OCI-LY1 (cell line): Measurements from ENCODE around the gene ERICH3.

ENCODE experiments used
- H2AFZ ChIP-seq: fragments of 200-600 bp; sonication (generic), shearing (Covaris generic); 2 replicates; pipeline ENCODE4 v1.6.0; 2014; ENCODE audit warnings: antibody characterized with exemption, mild to moderate bottlenecking, low read length
- H3F3A ChIP-seq: fragments of 200-600 bp; sonication (generic), shearing (Covaris generic); 2 replicates; pipeline ENCODE4 v1.6.0; 2014; ENCODE audit warnings: mild to moderate bottlenecking, antibody characterized with exemption, low read length, moderate library complexity; ENCODE audit not compliant: insufficient read depth
- H3K27ac ChIP-seq: fragments of 200-600 bp; sonication (generic); 2 replicates; pipeline ENCODE4 v1.5.1; 2014; ENCODE audit warnings: low read length, mixed run types, mild to moderate bottlenecking, low read depth; ENCODE audit not compliant: poor library complexity, severe bottlenecking
- H3K27me3 ChIP-seq: fragments of 200-600 bp; sonication (generic); 2 replicates; pipeline ENCODE4 v1.6.0; 2014; ENCODE audit warnings: antibody characterized with exemption, mild to moderate bottlenecking, low read length, moderate library complexity; ENCODE audit not compliant: insufficient read depth
- H3K36me3 ChIP-seq: fragments of 200-600 bp; sonication (generic); 2 replicates; pipeline ENCODE4 v1.6.1; 2014; ENCODE audit warnings: mild to moderate bottlenecking, antibody characterized with exemption, low read length, moderate library complexity, mixed read lengths; ENCODE audit not compliant: insufficient read depth
- H3K4me1 ChIP-seq: fragments of 200-600 bp; sonication (generic); 2 replicates; pipeline ENCODE4 v1.5.1; 2014; ENCODE audit warnings: mild to moderate bottlenecking, low read length, moderate library complexity; ENCODE audit not compliant: insufficient read depth, severe bottlenecking
- H3K4me2 ChIP-seq: fragments of 200-600 bp; sonication (generic), shearing (Covaris generic); 2 replicates; pipeline ENCODE4 v1.6.1; 2014; ENCODE audit warnings: low read length
- H3K4me3 ChIP-seq: fragments of 200-600 bp; sonication (generic); 2 replicates; pipeline ENCODE4 v1.5.1; 2014; ENCODE audit warnings: low read length, low read depth, mild to moderate bottlenecking, mixed read lengths; ENCODE audit not compliant: poor library complexity, severe bottlenecking
- H3K79me2 ChIP-seq: fragments of 200-600 bp; shearing (Covaris generic); 2 replicates; pipeline ENCODE4 v1.6.1; 2016; ENCODE audit warnings: mixed run types, low read length, mixed read lengths; ENCODE audit not compliant: insufficient read depth
- H3K9ac ChIP-seq: fragments of 200-600 bp; sonication (generic), shearing (Covaris generic); 2 replicates; pipeline ENCODE4 v1.6.1; 2014; ENCODE audit warnings: mild to moderate bottlenecking, low read length, mixed read lengths
- H3K9me2 ChIP-seq: fragments of 200-600 bp; sonication (generic), shearing (Covaris generic); 2 replicates; pipeline ENCODE4 v1.6.1; 2014; ENCODE audit warnings: low read depth, mild to moderate bottlenecking, low read length, mixed read lengths
- H3K9me3 ChIP-seq: fragments of 200-600 bp; shearing (Covaris generic); 2 replicates; pipeline ENCODE4 v1.6.1; 2014; ENCODE audit warnings: low read length, mixed read lengths
- H4K20me1 ChIP-seq: fragments of 200-600 bp; sonication (generic), shearing (Covaris generic); 2 replicates; pipeline ENCODE4 v1.6.0; 2016; ENCODE audit warnings: mild to moderate bottlenecking, low read length; ENCODE audit not compliant: insufficient read depth
- EZH2 ChIP-seq: fragments of 200-600 bp; sonication (generic), shearing (Covaris generic); IDR thresholded peaks from 2 replicates; pipeline ENCODE4 v1.8.0; 2017; ENCODE audit warnings: borderline replicate concordance, mixed run types, mild to moderate bottlenecking, antibody characterized with exemption, low read length, moderate library complexity, mixed read lengths
- TF ChIP-seq, protein P1 (sequence below): fragments of 200-600 bp; sonication (generic), shearing (Covaris generic); IDR thresholded peaks from 2 replicates; pipeline ENCODE4 v1.5.1; 2017; ENCODE audit warnings: mild to moderate bottlenecking, antibody characterized with exemption, low read length, moderate library complexity, mixed read lengths

Gene ERICH3

DNA sequence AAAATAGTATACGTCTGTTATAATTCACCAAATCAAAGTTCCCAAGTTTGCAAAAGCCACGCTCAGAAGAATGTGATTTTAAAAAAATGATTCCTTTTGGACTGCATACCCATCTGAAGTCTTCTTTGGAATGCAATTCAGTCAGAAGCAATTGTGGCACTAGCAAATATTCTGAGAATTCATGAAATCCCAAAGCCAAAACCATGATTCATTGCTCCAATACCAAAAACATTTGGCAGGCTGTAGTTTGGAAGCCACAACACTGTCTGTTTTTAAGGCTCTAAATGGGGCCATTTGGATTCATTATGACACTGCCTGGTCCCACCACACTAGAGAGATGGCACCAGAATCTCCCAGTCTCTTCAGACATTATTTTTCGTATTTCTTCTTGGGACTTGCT, 139.4 kb downstream of the ERICH3 start:
- Histone ChIP-seq H3K27ac (no peak overlapping the region), H3K36me3 (no peaks in the 10 kb centered on the region), H3K9ac (no peak overlapping the region), H2AFZ (no peak overlapping the region), H3K9me3 (no peaks in the 10 kb centered on the region), H4K20me1 (no peaks in the 10 kb centered on the region), H3F3A (no peaks in the 10 kb centered on the region), H3K27me3 (no peaks in the 10 kb centered on the region), H3K4me1 (no peaks in the 10 kb centered on the region), H3K9me2 (no peaks in the 10 kb centered on the region), H3K79me2 (no peaks in the 10 kb centered on the region), H3K4me2 (no peak overlapping the region), H3K4me3 (no peak overlapping the region)
- TF ChIP-seq EZH2 = no peak
- TF ChIP-seq, protein P1, sequence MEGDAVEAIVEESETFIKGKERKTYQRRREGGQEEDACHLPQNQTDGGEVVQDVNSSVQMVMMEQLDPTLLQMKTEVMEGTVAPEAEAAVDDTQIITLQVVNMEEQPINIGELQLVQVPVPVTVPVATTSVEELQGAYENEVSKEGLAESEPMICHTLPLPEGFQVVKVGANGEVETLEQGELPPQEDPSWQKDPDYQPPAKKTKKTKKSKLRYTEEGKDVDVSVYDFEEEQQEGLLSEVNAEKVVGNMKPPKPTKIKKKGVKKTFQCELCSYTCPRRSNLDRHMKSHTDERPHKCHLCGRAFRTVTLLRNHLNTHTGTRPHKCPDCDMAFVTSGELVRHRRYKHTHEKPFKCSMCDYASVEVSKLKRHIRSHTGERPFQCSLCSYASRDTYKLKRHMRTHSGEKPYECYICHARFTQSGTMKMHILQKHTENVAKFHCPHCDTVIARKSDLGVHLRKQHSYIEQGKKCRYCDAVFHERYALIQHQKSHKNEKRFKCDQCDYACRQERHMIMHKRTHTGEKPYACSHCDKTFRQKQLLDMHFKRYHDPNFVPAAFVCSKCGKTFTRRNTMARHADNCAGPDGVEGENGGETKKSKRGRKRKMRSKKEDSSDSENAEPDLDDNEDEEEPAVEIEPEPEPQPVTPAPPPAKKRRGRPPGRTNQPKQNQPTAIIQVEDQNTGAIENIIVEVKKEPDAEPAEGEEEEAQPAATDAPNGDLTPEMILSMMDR = no peak

DNA sequence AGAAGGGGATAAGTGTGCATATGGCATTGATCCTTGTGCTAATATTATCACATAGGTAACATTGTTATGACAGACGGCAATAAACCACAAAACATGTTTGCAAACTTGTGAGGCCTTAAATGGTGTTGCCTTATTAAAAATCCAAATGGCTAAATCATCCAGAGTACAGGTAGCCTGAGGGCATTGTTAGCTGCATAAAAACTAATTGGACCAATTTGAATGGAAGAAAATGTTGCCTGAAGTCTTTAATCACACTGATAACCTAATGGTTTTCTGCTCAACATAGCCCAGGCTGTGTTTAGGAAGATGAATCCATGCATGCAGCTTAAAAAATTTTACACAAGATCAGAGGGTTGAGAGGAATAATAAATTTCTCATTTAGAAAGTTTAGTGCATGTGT, 141.8 kb downstream of the ERICH3 start:
- H3K9me2 ChIP-seq = no peaks in the 10 kb centered on the region

DNA sequence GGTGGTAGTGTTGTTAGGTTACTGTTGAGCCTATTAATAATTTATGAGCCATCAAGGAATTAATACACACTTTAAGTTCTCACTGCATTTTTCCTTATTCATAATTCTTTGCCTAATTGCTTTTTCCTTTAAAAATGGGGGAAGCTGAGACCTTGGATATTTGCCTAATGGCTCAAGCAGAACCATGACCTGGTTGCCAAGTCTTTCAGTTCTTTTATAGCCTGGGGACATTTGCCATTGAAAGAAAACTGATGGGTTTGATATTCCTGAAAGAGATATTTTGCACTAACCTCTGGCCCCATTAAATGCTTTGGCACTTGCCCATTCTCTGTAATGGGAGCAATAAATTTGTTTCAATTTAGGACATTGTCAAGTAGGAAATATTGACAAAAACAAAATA, 142.7 kb downstream of the ERICH3 start:
- no peak overlapping the region for H3K4me2 ChIP-seq
- no peaks in the 10 kb centered on the region for H3K9me2 ChIP-seq
- TF ChIP-seq, protein P1 = no peak
- no peak for TF ChIP-seq EZH2
- H3K79me2 ChIP-seq = no peaks in the 10 kb centered on the region
- H2AFZ ChIP-seq = no peak overlapping the region
- no peak overlapping the region for H3K4me3 ChIP-seq
- no peak overlapping the region for H3K27ac ChIP-seq
- no peaks in the 10 kb centered on the region for H3K9me3 ChIP-seq
- H3F3A ChIP-seq = no peaks in the 10 kb centered on the region
- no peaks in the 10 kb centered on the region for H4K20me1 ChIP-seq
- H3K4me1 ChIP-seq = no peaks in the 10 kb centered on the region
- no peak overlapping the region for H3K9ac ChIP-seq
- no peaks in the 10 kb centered on the region for H3K27me3 ChIP-seq
- no peaks in the 10 kb centered on the region for H3K36me3 ChIP-seq

More for the DNA sequence above, 141.8 kb downstream of the ERICH3 start:
- Histone ChIP-seq H3K4me3 (no peak overlapping the region), H3F3A (no peaks in the 10 kb centered on the region), H2AFZ (no peak overlapping the region), H3K4me2 (no peak overlapping the region), H3K9me3 (no peaks in the 10 kb centered on the region), H3K36me3 (no peaks in the 10 kb centered on the region), H3K9ac (no peak overlapping the region), H3K4me1 (no peaks in the 10 kb centered on the region), H3K27ac (no peak overlapping the region), H3K79me2 (no peaks in the 10 kb centered on the region), H3K27me3 (no peaks in the 10 kb centered on the region), H4K20me1 (no peaks in the 10 kb centered on the region)
- no peak for TF ChIP-seq EZH2

DNA sequence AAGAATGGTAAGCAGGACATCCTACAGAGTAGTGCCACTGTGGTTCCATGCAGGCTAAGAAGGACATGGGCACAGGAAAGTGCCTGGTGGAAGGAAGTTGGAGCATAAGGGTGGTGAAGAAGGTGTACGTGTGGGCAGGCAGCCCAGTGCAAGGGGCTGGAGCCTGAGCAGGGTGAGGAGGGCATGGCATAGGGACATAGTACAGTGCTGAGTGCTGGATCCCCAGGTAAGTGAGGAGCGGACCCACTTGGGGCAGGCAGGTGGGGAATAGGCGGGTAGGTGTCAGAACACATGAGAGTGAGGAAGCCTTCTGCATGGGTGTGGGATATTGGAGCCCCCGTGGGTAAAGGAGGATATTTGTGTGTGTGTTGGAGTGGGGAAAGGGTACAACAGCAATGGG, 145.5 kb downstream of the ERICH3 start:
- H3F3A ChIP-seq = no peaks in the 10 kb centered on the region
- TF ChIP-seq, protein P1 = no peak
- TF ChIP-seq EZH2 = no peak
- no peak overlapping the region for H3K9ac ChIP-seq
- H4K20me1 ChIP-seq = no peaks in the 10 kb centered on the region
- H3K4me1 ChIP-seq = no peaks in the 10 kb centered on the region
- no peak overlapping the region for H3K27ac ChIP-seq
- no peaks in the 10 kb centered on the region for H3K9me2 ChIP-seq
- H3K4me3 ChIP-seq = no peak overlapping the region
- no peaks in the 10 kb centered on the region for H3K79me2 ChIP-seq
- no peak overlapping the region for H2AFZ ChIP-seq
- H3K27me3 ChIP-seq = no peaks in the 10 kb centered on the region
- no peaks in the 10 kb centered on the region for H3K36me3 ChIP-seq
- no peak overlapping the region for H3K4me2 ChIP-seq
- H3K9me3 ChIP-seq = no peaks in the 10 kb centered on the region
